Spleen (tissue), 11 donors: ENCODE results near the gene ERFE. TPM values are rescaled to one million over a fixed set of nuclear protein-coding genes. Genes with fewer than 3 reads are reported as not detected.
"Not testable (repeated sequence)": the region's sequence is repeated elsewhere in the genome, so short reads cannot be mapped to it uniquely, and the experiment has no call there.

Experiments used
- DNase-seq: peaks from one replicate; pipeline ENCODE4 v3.0.0-alpha.2; 2020
- H3K27ac ChIP-seq, 8 donors: fragments of 200-600 bp; sonication (generic) in 7 of 8; 1 replicate in 4 of 8; 2 replicates in 4 of 8; pipeline versions ENCODE4 v1.5.0 to v1.8.0; 2016 to 2021; ENCODE audit warnings: inconsistent platforms in 4 of 8, mild to moderate bottlenecking in 4 of 8, moderate library complexity in 1 of 8
- H3K27me3 ChIP-seq, 7 donors: fragments of 200-600 bp; sonication (generic) in 6 of 7; replicated peaks in 1 of 7; 1 replicate in 4 of 7; 2 replicates in 3 of 7; pipeline versions ENCODE4 v1.5.0 to v1.8.0; 2016 to 2021; ENCODE audit warnings: inconsistent platforms in 3 of 7, mild to moderate bottlenecking in 1 of 7
- H3K36me3 ChIP-seq, 6 donors: fragments of 200-600 bp; sonication (generic) in 5 of 6; 1 replicate in 4 of 6; 2 replicates in 2 of 6; pipeline versions ENCODE4 v1.5.0 to v1.8.0; 2016 to 2021; ENCODE audit warnings: inconsistent platforms in 2 of 6
- H3K4me1 ChIP-seq, 6 donors: fragments of 200-600 bp; sonication (generic) in 5 of 6; 1 replicate in 3 of 6; 2 replicates in 3 of 6; pipeline versions ENCODE4 v1.5.0 to v1.8.0; 2016 to 2021; ENCODE audit warnings: inconsistent platforms in 3 of 6
- H3K4me3 ChIP-seq, 8 donors: fragments of 200-600 bp; sonication (generic) in 7 of 8; 1 replicate in 4 of 8; 2 replicates in 4 of 8; pipeline versions ENCODE4 v1.5.0 to v1.8.0; 2016 to 2021; ENCODE audit warnings: inconsistent platforms in 4 of 8, mild to moderate bottlenecking in 4 of 8, moderate library complexity in 2 of 8
- H3K9me3 ChIP-seq, 8 donors: fragments of 200-600 bp; sonication (generic) in 7 of 8; 1 replicate in 4 of 8; 2 replicates in 4 of 8; pipeline versions ENCODE4 v1.5.0 to v1.8.0; 2016 to 2021; ENCODE audit warnings: inconsistent platforms in 4 of 8
- CTCF ChIP-seq, 11 experiments: fragments of 200-600 bp in 7 of 11; fragments of 450-650 bp in 4 of 11; sonication (generic) in 4 of 11; IDR thresholded peaks in 8 of 11; conservative IDR thresholded peaks in 3 of 11; 1 replicate in 7 of 11; 2 replicates in 4 of 11; pipeline versions ENCODE4 v1.4.0 to v1.8.0; 2016 to 2021; ENCODE audit warnings: antibody characterized with exemption in 11 of 11, inconsistent platforms in 4 of 11, mild to moderate bottlenecking in 1 of 11
- POLR2A ChIP-seq, 3 donors: fragments of 450-650 bp; IDR thresholded peaks; one replicate each; pipeline ENCODE4 v1.5.1; 2017; ENCODE audit warnings: antibody characterized with exemption in 3 of 3, mild to moderate bottlenecking in 1 of 3
- POLR2AphosphoS5 ChIP-seq, 3 donors: sonication (generic); formaldehyde crosslinking; IDR thresholded peaks; one replicate each; pipeline ENCODE4 v1.5.1; 2017; ENCODE audit warnings: antibody characterized with exemption in 3 of 3
- WGBS, 5 donors: extraction: QIAGEN DNeasy Blood & Tissue Kit in 3 of 5; methylation state at CpG; one replicate each; pipeline versions ENCODE4 v1.1.5 to v1.1.7; 2013 to 2018; 5-methylcytosine and 5-hydroxymethylcytosine counted together
- intact Hi-C: fragments of 100-400 bp; cut with DNase I; formaldehyde crosslinking; loops from one replicate; pipeline ENCODE4 v1.15.0; 2023; ENCODE audit warnings: low total_unique reads
- polyA plus RNA-seq, 3 donors: library from polyadenylated mRNA; stranded (reverse); fragments of 200-250 nt; gene quantifications; one replicate each; pipeline ENCODE4 v1.2.1, GENCODE V29; 2013
- total RNA-seq, 7 donors: library from RNA; depleted of rRNA in 3 of 7; stranded (reverse); fragments of >200 nt in 3 of 7; fragmentation: NEBNext Ultra II Directional in 4 of 7; extraction: Animal tissue kit (Norgen Biotek cat#: 25700) in 4 of 7; gene quantifications; one replicate each; pipeline versions ENCODE4 v1.1.0 to v1.2.1, GENCODE V29; 2016 to 2021
- donor health status: healthy with polysubstance abuse.
- donor health status: DM: no; HTN: no; CAD: no; lungs with moderate emphysema.
- donor health status: DM: no; HTN: no; CAD: no.
- donor health status: Bipolar disorder and iron deficiency.
- donor health status: healthy.
- donor health status: DM: no; HTN: no; CAD: no.
- donor health status: DM: yes; HTN: yes; CAD: no.

Gene ERFE
- total and polyA plus RNA-seq, 10 donors: 0.06 to 11.0 (median 1.2) TPM

GRCh38 chr2:238170386-238171071 lies 11.8 kb downstream of the ERFE start:
- TF ChIP-seq POLR2AphosphoS5 (IDR thresholded peaks at IDR 0.05) (peak in 2 of 3 donors; percentile 19 to 54), POLR2A (IDR thresholded peaks at IDR 0.05) (no peak)
- no peak overlapping the region for H3K4me3 ChIP-seq
- H3K27me3 ChIP-seq: no peaks in the 10 kb centered on the region
- 86 to 96% (median 92%) methylated on average over 21 of the region's 21 CpGs for WGBS, 5 donors
- no peaks in the 10 kb centered on the region for H3K4me1 ChIP-seq
- intact Hi-C loops: no loop called here
- no peaks in the 10 kb centered on the region for H3K9me3 ChIP-seq
- H3K36me3 ChIP-seq: peaks cover 7 to 92% (median 80%) of the 10 kb centered on the region in 6 donors
- no peak for DNase-seq
- H3K27ac ChIP-seq: no peak overlapping the region

GRCh38 chr2:238171072-238171431 lies 12.3 kb downstream of the ERFE start:
- intact Hi-C loops, H3K27me3 ChIP-seq, H3K4me3 ChIP-seq, H3K4me1 ChIP-seq, DNase-seq, H3K9me3 ChIP-seq, H3K27ac ChIP-seq: not testable (repeated sequence)
- WGBS, 5 donors: 86 to 96% (median 90%) methylated on average over 5 of the region's 5 CpGs
- peaks cover 7 to 97% (median 83%) of the 10 kb centered on the region in 6 donors for H3K36me3 ChIP-seq

- H3K4me3 ChIP-seq: no peak overlapping the region
- 94 to 98% (median 95%) methylated on average over 9 of the region's 9 CpGs for WGBS, 5 donors
- intact Hi-C loops: no loop called here
- TF ChIP-seq CTCF (IDR thresholded peaks at IDR 0.05 in 8 of 11, conservative IDR thresholded peaks at IDR 0.05 in 3 of 11): no peak
- no peak for TF ChIP-seq POLR2A (IDR thresholded peaks at IDR 0.05)
- TF ChIP-seq POLR2AphosphoS5 (IDR thresholded peaks at IDR 0.05): no peak
- H3K4me1 ChIP-seq: no peaks in the 10 kb centered on the region
- no peak for DNase-seq
- no peak overlapping the region for H3K27ac ChIP-seq
- no peaks in the 10 kb centered on the region for H3K9me3 ChIP-seq
- no peaks in the 10 kb centered on the region for H3K27me3 ChIP-seq
- peaks cover 7 to 100% (median 84%) of the 10 kb centered on the region in 6 donors for H3K36me3 ChIP-seq
Observed at GRCh38 chr2:238171575-238172187, 12.9 kb downstream of the ERFE start.

DNA sequence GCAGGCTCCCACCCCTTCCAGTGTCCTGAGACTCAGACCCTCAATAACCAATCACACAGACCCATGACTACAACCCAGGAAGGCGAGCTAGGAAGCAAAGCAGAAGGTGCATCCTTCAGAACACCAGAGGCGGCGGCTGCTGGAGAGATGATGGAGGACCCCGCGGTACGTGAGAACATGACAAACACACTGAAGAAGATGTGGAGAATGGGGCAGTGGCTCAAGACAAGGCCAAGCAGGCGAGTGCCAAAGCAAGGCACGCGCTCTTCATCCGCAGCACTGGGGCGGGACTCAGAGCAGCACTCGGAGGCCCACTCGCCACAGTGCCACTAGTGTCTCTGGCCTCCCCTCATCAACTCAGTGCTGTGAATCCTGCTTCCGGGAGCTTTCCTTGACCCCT lies 13.7 kb downstream of the ERFE start:
- no peaks in the 10 kb centered on the region for H3K4me1 ChIP-seq
- peaks cover 7 to 100% (median 86%) of the 10 kb centered on the region in 6 donors for H3K36me3 ChIP-seq
- no peak overlapping the region for H3K4me3 ChIP-seq
- H3K9me3 ChIP-seq: no peaks in the 10 kb centered on the region
- TF ChIP-seq CTCF (IDR thresholded peaks at IDR 0.05 in 8 of 11, conservative IDR thresholded peaks at IDR 0.05 in 3 of 11) (no peak), POLR2A (IDR thresholded peaks at IDR 0.05) (no peak), POLR2AphosphoS5 (IDR thresholded peaks at IDR 0.05) (peak in 2 of 3 donors; percentile 11 to 53)
- no peaks in the 10 kb centered on the region for H3K27me3 ChIP-seq
- 89 to 96% (median 91%) methylated on average over 13 to 14 of the region's 14 CpGs for WGBS, 5 donors
- H3K27ac ChIP-seq: no peak overlapping the region
- DNase-seq: no peak
- intact Hi-C loops: no loop called here

GRCh38 chr2:238173692-238174091 lies 14.9 kb downstream of the ERFE start:
- WGBS, 5 donors: 85 to 100% (median 98%) methylated on average over 2 of the region's 2 CpGs
- intact Hi-C loops: no loop called here
- Histone ChIP-seq H3K9me3 (no peaks in the 10 kb centered on the region), H3K4me1 (no peaks in the 10 kb centered on the region), H3K36me3 (peaks cover 7 to 100% (median 85%) of the 10 kb centered on the region in 6 donors), H3K27me3 (no peaks in the 10 kb centered on the region), H3K4me3 (no peak overlapping the region), H3K27ac (no peak overlapping the region)
- TF ChIP-seq POLR2A (IDR thresholded peaks at IDR 0.05): no peak
- no peak for TF ChIP-seq CTCF (IDR thresholded peaks at IDR 0.05 in 8 of 11, conservative IDR thresholded peaks at IDR 0.05 in 3 of 11)
- no peak for TF ChIP-seq POLR2AphosphoS5 (IDR thresholded peaks at IDR 0.05)
- DNase-seq: no peak
